ENCODE measurements around the gene ZNF606. TPM values are rescaled to one million over a fixed set of nuclear protein-coding genes. Genes with fewer than 3 reads are reported as not detected.

The ZNF606 gene
- polyA plus RNA-seq, 1 experiment, result 2.3 TPM

GRCh38 chr19:58037927-58038687 lies 35.5 kb upstream of the ZNF606 start:
- H3K27me3 ChIP-seq (ENCODE audit: control insufficient read depth, insufficient read depth, low read length), result no peaks in the 10 kb centered on the region
- ChIA-PET CTCF (no interaction called here), POLR2A (no interaction called here)
- DNase-seq (ENCODE audit: low read depth), result no peak
- H3K4me3 ChIP-seq (ENCODE audit: low read depth, low read length), result no peak overlapping the region
- no peaks in the 10 kb centered on the region for H3K36me3 ChIP-seq (ENCODE audit: control insufficient read depth, insufficient read depth, low read length)
- no peak for TF ChIP-seq CTCF (IDR thresholded peaks at IDR 0.05; ENCODE audit: insufficient read depth, low read depth, low read length)

- CTCF ChIA-PET, result no interaction called here
- Histone ChIP-seq H3K27me3 (ENCODE audit: control insufficient read depth, insufficient read depth, low read length) (no peaks in the 10 kb centered on the region), H3K36me3 (ENCODE audit: control insufficient read depth, insufficient read depth, low read length) (no peaks in the 10 kb centered on the region), H3K4me3 (ENCODE audit: low read depth, low read length) (no peak overlapping the region)
- POLR2A ChIA-PET, result no interaction called here
- TF ChIP-seq CTCF (IDR thresholded peaks at IDR 0.05; ENCODE audit: insufficient read depth, low read depth, low read length), result no peak
- DNase-seq (ENCODE audit: low read depth), result no peak
These were observed 33.2 kb upstream of the ZNF606 start for GRCh38 chr19:58035863-58036262.

DNA sequence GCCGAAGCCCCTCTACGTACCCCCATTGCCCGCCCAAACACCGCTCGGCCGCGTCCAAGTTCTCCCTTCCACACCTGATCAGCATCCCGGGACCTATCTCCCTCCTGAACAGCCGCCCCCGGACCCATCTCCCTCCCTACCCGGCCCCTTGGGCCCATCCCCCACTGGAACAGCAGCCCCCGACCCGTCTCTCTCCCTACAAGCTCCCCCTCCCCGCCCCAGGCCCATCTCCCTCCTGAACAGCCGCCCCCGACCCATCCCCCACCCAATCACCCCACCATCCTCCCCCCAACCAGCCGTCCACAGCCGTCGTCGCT lies 31.8 kb upstream of the ZNF606 start:
- ChIA-PET POLR2A (no interaction called here), CTCF (no interaction called here)
- Histone ChIP-seq H3K27me3 (ENCODE audit: control insufficient read depth, insufficient read depth, low read length) (no peaks in the 10 kb centered on the region), H3K36me3 (ENCODE audit: control insufficient read depth, insufficient read depth, low read length) (no peaks in the 10 kb centered on the region), H3K4me3 (ENCODE audit: low read depth, low read length) (peak overlapping the region; percentile 33)
- no peak for DNase-seq (ENCODE audit: low read depth)
- no peak for TF ChIP-seq CTCF (IDR thresholded peaks at IDR 0.05; ENCODE audit: insufficient read depth, low read depth, low read length)

GRCh38 chr19:58033741-58034476 lies 31.3 kb upstream of the ZNF606 start, which contains the start of gene ZSCAN1:
Gene ZSCAN1 (plus strand): TSS chr19:58034025. CDS start chr19:58037837, 3,812 bp downstream.
- TF ChIP-seq CTCF (IDR thresholded peaks at IDR 0.05; ENCODE audit: insufficient read depth, low read depth, low read length), result no peak
- CTCF ChIA-PET, result no interaction called here
- no peak for DNase-seq (ENCODE audit: low read depth)
- Histone ChIP-seq H3K4me3 (ENCODE audit: low read depth, low read length) (peak within 1 kb of the TSS; percentile 33), H3K27me3 (ENCODE audit: control insufficient read depth, insufficient read depth, low read length) (no peaks in the 10 kb centered on the region), H3K36me3 (ENCODE audit: control insufficient read depth, insufficient read depth, low read length) (no peaks in the 10 kb centered on the region)
- POLR2A ChIA-PET, result no interaction called here

DNA sequence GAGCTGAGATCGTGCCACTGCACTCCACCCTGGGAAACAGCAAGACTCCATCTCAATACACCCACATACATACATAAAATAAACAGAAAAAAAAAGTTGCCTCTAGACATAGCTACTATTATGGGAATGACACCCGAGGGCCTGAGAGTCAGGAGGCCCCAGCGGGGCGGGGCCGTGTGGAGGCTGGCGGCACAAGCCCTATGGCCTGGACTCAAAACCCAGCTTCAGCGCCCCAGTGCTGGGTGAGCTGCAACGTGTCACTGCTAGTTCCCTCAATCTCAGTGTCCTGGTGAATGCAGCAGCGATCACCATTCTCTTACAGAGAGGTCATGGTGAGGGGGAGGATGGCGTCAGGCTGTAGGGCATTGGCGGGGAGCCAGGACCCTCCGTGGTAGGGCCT lies 22.0 kb upstream of the ZNF606 start:
- Histone ChIP-seq H3K4me3 (ENCODE audit: low read depth, low read length) (no peak overlapping the region), H3K27me3 (ENCODE audit: control insufficient read depth, insufficient read depth, low read length) (no peaks in the 10 kb centered on the region), H3K36me3 (ENCODE audit: control insufficient read depth, insufficient read depth, low read length) (no peaks in the 10 kb centered on the region)
- ChIA-PET CTCF (no interaction called here), POLR2A (no interaction called here)
- TF ChIP-seq CTCF (IDR thresholded peaks at IDR 0.05; ENCODE audit: insufficient read depth, low read depth, low read length), result no peak
- DNase-seq (ENCODE audit: low read depth), result no peak
